Suprapubic skin (tissue), 4 donors: ENCODE data around the gene OR2T6. TPM values are rescaled to one million over a fixed set of nuclear protein-coding genes. Genes with fewer than 3 reads are reported as not detected.
"Not testable (repeated sequence)": the region's sequence is repeated elsewhere in the genome, so short reads cannot be mapped to it uniquely, and the experiment has no call there.

ENCODE experiments used
- DNase-seq, 2 donors: peaks; one replicate each; pipeline ENCODE4 v3.0.0-alpha.2; 2019; ENCODE audit warnings: low spot score in 2 of 2
- H3K27ac ChIP-seq: fragments of 200-600 bp; sonication (generic); one replicate; pipeline ENCODE4 v1.5.1; 2019
- H3K27me3 ChIP-seq: fragments of 200-600 bp; sonication (generic); one replicate; pipeline ENCODE4 v1.5.1; 2019
- H3K36me3 ChIP-seq: fragments of 200-600 bp; sonication (generic); one replicate; pipeline ENCODE4 v1.5.1; 2019
- H3K4me1 ChIP-seq: fragments of 200-600 bp; sonication (generic); one replicate; pipeline ENCODE4 v1.5.1; 2019
- H3K4me3 ChIP-seq: fragments of 200-600 bp; sonication (generic); one replicate; pipeline ENCODE4 v1.5.1; 2019; ENCODE audit warnings: mild to moderate bottlenecking
- H3K9me3 ChIP-seq: fragments of 200-600 bp; sonication (generic); one replicate; pipeline ENCODE4 v1.5.1; 2019
- EP300 ChIP-seq: sonication (generic); formaldehyde crosslinking; IDR thresholded peaks from one replicate; pipeline ENCODE4 v1.6.1; 2017; ENCODE audit warnings: antibody characterized with exemption
- POLR2A ChIP-seq, 2 donors: fragments of 450-650 bp; IDR thresholded peaks; one replicate each; pipeline ENCODE4 v1.6.1; 2017; ENCODE audit warnings: antibody characterized with exemption in 2 of 2, mild to moderate bottlenecking in 2 of 2, moderate library complexity in 2 of 2
- POLR2AphosphoS5 ChIP-seq, 3 donors: sonication (generic); formaldehyde crosslinking; IDR thresholded peaks; one replicate each; pipeline ENCODE4 v1.6.1; 2017; ENCODE audit warnings: antibody characterized with exemption in 3 of 3
- WGBS: methylation state at CpG from one replicate; pipeline ENCODE4 v1.1.5; 2018; 5-methylcytosine and 5-hydroxymethylcytosine counted together
- total RNA-seq, 4 donors: library from RNA; depleted of rRNA; stranded (reverse); fragments of >200 nt; gene quantifications; one replicate each; pipeline ENCODE4 v1.1.0, GENCODE V29; 2016
- TF ChIP-seq, protein P1 (sequence below), 2 donors: fragments of 200-600 bp in 1 of 2; fragments of 450-650 bp in 1 of 2; sonication (generic) in 1 of 2; IDR thresholded peaks; one replicate each; pipeline ENCODE4 v1.5.1; 2016 to 2019; ENCODE audit warnings: antibody characterized with exemption in 2 of 2, mild to moderate bottlenecking in 1 of 2, moderate library complexity in 1 of 2

The OR2T6 gene
- total RNA-seq, 4 donors from 2014 or later, result not detected

DNA sequence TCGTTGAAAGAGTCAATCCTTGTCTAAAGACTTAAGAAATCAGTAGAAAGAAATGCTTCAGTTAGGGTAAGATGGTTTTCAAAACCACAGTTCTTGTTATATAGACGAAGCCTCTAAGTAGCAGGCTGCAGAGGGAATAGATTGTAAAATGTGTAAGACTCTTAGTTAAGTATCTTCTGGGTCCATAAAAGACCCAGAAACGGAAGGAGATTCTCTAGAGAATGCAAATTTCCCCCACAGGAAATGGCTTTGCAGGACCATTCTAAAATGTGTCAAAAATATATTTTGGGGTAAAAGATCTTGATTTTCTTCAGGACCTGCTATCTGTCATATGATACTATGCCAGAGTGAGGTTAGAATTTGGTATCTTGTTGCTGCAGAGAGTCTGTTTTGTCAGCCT, 40.7 kb downstream of the OR2T6 start:
- no peak for DNase-seq
- 52% methylated on average over 3 of the region's 3 CpGs for WGBS
- Histone ChIP-seq H3K4me3 (no peak overlapping the region), H3K4me1 (no peaks in the 10 kb centered on the region), H3K9me3 (peaks cover 4% of the 10 kb centered on the region), H3K36me3 (no peaks in the 10 kb centered on the region), H3K27ac (no peak overlapping the region), H3K27me3 (no peaks in the 10 kb centered on the region)
- TF ChIP-seq POLR2AphosphoS5 (IDR thresholded peaks at IDR 0.05) (no peak), POLR2A (IDR thresholded peaks at IDR 0.05) (no peak), EP300 (no peak)
- TF ChIP-seq, protein P1, sequence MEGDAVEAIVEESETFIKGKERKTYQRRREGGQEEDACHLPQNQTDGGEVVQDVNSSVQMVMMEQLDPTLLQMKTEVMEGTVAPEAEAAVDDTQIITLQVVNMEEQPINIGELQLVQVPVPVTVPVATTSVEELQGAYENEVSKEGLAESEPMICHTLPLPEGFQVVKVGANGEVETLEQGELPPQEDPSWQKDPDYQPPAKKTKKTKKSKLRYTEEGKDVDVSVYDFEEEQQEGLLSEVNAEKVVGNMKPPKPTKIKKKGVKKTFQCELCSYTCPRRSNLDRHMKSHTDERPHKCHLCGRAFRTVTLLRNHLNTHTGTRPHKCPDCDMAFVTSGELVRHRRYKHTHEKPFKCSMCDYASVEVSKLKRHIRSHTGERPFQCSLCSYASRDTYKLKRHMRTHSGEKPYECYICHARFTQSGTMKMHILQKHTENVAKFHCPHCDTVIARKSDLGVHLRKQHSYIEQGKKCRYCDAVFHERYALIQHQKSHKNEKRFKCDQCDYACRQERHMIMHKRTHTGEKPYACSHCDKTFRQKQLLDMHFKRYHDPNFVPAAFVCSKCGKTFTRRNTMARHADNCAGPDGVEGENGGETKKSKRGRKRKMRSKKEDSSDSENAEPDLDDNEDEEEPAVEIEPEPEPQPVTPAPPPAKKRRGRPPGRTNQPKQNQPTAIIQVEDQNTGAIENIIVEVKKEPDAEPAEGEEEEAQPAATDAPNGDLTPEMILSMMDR (IDR thresholded peaks at IDR 0.05), result no peak

DNA sequence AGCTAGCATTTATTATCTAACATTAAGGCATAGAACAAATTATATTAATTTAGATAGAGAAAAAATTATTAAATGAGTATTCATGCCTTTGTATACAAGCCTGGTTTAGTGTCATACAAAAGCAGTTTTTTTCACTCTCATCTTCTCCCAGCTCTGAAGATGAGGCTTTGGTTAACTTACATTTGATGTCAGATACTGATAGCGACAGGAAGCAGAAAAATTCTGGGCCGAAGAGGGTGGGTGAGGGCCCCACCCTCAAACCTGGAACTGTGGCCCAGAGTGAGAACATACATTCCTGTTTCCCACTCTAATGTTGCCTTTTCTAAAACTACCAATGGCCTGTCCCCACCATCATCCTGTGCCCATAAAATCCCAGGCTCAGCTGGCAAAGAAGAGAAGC, 42.3 kb downstream of the OR2T6 start:
- DNase-seq, result no peak
- no peak overlapping the region for H3K4me3 ChIP-seq
- 85% methylated on average over 2 of the region's 2 CpGs for WGBS
- H3K27ac ChIP-seq, result no peak overlapping the region
- H3K9me3 ChIP-seq, result peaks cover 4% of the 10 kb centered on the region
- H3K27me3 ChIP-seq, result no peaks in the 10 kb centered on the region
- H3K36me3 ChIP-seq, result no peaks in the 10 kb centered on the region
- no peak for TF ChIP-seq POLR2AphosphoS5 (IDR thresholded peaks at IDR 0.05)
- no peak for TF ChIP-seq EP300
- no peak for TF ChIP-seq POLR2A (IDR thresholded peaks at IDR 0.05)
- TF ChIP-seq, protein P1 (IDR thresholded peaks at IDR 0.05), result no peak
- H3K4me1 ChIP-seq, result no peaks in the 10 kb centered on the region

DNA sequence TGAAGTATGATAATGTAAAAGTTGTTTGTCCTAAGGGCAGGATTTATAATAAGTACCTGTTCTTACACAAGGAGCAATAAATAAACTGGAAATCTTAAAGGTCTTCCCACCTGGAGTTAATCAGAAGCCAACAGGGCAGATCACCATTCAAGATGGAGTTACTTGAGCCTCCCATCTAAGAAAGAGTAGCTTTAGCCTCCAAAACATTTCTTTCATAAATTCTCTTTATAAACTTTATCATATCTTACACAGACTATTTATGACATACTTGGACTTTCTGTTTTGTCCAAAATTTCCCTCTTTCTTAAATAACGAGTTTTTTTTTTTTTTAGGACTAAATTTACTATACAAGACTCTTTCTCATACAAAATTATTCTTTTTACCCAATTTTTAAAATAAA, 45.8 kb downstream of the OR2T6 start:
- 12% methylated on average over 1 of the region's 1 CpG for WGBS
- no peaks in the 10 kb centered on the region for H3K36me3 ChIP-seq
- no peak overlapping the region for H3K27ac ChIP-seq
- TF ChIP-seq POLR2A (IDR thresholded peaks at IDR 0.05), result no peak
- TF ChIP-seq EP300, result no peak
- TF ChIP-seq POLR2AphosphoS5 (IDR thresholded peaks at IDR 0.05), result no peak
- TF ChIP-seq, protein P1 (IDR thresholded peaks at IDR 0.05), result no peak
- no peaks in the 10 kb centered on the region for H3K27me3 ChIP-seq
- no peak overlapping the region for H3K4me3 ChIP-seq
- no peaks in the 10 kb centered on the region for H3K4me1 ChIP-seq
- H3K9me3 ChIP-seq, result peaks cover 4% of the 10 kb centered on the region
- DNase-seq, result no peak

DNA sequence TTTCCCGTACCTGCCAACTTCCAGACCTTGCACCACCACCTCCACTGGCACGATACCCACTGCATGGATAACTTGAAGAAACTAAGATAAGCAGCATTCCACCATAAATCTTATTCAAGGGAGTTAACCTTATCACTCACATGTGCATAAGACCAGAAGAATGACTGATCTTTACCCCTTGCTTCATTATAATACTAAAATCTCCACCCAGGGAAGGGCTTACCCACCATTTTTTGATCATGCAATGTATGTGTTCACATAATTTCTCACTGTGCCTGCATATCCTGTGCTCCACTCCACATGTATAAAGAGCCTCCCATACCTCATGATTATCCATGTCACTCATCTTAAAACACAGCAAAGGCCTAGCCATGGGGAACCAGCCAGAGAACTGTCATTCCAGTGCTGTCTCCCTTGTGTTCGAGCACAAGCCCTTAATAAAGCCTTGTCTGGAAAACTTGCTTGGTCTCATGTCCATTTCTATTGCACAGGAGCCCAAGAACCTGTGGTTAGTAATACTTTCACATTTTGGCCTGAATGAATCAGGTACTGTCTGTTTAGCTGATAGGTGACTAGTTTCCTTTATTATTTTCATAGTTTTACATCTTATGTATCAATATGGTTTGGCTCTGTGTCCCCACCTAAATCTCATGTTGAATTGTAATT, 52.1 kb downstream of the OR2T6 start:
- not testable (repeated sequence) for DNase-seq, H3K36me3 ChIP-seq, H3K4me3 ChIP-seq, H3K4me1 ChIP-seq, H3K27me3 ChIP-seq, H3K27ac ChIP-seq, H3K9me3 ChIP-seq
- 63% methylated on average over 3 of the region's 3 CpGs for WGBS

DNA sequence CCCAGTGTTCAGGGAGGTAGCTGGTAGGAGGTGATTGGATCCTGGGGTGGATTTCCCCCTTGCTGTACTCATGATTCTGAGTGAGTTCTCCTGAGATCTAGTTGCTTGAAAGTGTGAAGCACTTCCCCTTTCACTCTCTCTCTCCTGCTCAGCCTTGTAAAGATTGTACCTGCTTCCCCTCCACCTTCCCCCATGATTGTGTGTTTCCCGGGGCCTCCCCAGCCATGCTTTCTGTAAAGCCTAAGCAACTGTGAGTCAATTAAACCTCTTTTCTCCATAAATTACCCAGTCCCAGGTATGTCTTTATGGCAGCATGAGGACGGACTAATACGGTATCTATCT, 52.6 kb downstream of the OR2T6 start:
- not testable (repeated sequence) for H3K36me3 ChIP-seq, H3K27ac ChIP-seq, H3K9me3 ChIP-seq, H3K4me1 ChIP-seq, DNase-seq, H3K27me3 ChIP-seq, H3K4me3 ChIP-seq
- WGBS, result 86% methylated on average over 3 of the region's 3 CpGs

DNA sequence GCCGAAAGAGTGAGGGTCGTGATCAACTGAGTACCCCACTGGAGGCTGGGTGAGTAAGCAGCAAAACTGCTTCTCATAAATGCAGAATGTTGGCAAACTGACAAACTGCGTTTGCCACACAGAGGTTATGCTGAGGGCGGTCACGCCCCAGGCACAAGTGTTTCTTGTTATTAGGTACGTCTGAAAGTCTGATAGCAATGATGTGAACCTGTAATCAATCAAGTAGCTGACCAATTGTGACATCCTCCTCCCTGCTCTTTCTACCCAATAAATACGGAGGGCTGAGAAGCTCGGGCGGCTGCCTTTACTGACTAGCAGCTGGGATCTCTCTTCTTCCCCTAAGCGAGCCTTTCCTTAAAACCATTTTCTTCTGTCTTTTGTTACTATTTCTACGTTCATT, 56.1 kb downstream of the OR2T6 start:
- DNase-seq, H3K9me3 ChIP-seq, H3K27ac ChIP-seq, H3K27me3 ChIP-seq, H3K36me3 ChIP-seq, H3K4me1 ChIP-seq, H3K4me3 ChIP-seq: not testable (repeated sequence)
- 66% methylated on average over 11 of the region's 11 CpGs for WGBS

DNA sequence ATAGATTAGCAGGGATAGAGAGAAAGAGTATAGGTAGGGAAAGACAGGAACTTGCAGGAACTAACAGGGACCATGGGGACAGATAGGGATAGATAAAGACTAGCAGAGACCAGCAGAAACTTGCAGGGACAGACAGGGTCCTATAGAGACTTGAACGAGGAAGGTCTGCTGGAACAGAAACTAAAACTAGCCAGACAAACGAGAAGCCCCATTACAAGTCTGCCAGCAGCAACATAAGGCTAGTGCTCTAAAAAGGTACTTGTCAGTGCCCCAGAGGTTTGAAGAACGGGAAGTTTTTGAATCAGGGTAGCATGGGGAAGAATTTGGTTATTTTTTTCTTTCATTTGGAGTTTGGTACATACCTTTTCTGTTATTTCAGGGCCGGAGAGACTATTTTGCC, 56.7 kb downstream of the OR2T6 start:
- 79% methylated on average over 4 of the region's 4 CpGs for WGBS
- H3K27ac ChIP-seq, H3K36me3 ChIP-seq: not testable (repeated sequence)

DNA sequence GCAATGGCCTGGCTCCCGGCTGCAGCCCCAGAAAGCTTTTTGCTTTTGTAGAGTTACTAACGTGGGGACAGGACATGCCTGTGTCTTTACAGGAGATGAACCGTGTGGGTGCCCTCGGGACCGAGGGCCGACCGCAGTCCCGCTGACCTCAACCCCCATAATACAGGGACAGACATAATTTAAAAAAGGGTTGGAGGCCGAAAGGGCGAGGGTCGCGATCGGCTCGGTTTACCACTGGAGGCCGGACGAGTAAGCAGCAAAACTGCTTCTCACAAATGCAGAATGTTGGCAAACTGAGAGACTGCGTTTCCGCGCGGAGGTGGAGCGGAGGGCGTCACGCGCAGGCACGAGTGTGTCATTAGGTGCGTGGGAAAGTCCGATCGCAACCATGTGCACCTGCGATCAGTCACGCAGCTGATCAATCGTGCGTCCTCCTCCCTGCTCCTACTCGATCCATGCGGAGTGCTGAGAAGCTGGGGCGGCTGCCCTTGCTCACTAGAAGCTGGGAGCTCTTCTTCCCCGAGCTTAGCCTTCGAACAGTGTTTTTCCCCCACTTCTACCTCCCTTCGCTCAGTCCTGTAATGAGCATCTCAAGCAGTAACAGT, 58.4 kb downstream of the OR2T6 start:
- 90% methylated on average over 35 of the region's 38 CpGs for WGBS

More for the DNA sequence above, 56.7 kb downstream of the OR2T6 start:
- not testable (repeated sequence) for DNase-seq, H3K4me3 ChIP-seq, H3K27me3 ChIP-seq, H3K4me1 ChIP-seq, H3K9me3 ChIP-seq

DNA sequence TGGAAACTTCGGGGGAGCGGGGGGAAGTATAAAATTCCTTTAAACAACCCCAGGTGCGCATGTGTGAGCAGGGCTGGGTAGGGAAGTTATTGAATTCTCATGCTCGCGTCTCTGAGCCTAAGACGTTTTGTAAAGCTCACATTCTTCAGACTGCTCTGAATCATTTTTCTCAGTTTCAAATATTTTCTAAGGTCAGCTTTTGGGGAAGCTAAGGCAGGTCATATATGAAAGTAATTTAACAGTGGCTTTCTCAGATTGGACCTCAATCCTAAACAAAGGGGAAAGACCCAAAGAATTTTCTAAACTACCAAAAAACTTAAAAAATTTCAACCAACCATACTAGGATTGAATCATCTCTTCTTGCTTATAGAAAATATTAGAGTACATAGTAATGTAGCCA, 59.4 kb downstream of the OR2T6 start:
- WGBS, result 73% methylated on average over 6 of the region's 6 CpGs
- not testable (repeated sequence) for H3K4me1 ChIP-seq, H3K4me3 ChIP-seq, H3K9me3 ChIP-seq, H3K27ac ChIP-seq, H3K27me3 ChIP-seq, H3K36me3 ChIP-seq, DNase-seq

More for the DNA sequence above, 58.4 kb downstream of the OR2T6 start:
- not testable (repeated sequence) for H3K4me1 ChIP-seq, H3K27me3 ChIP-seq, DNase-seq, H3K36me3 ChIP-seq, H3K27ac ChIP-seq, H3K9me3 ChIP-seq, H3K4me3 ChIP-seq

DNA sequence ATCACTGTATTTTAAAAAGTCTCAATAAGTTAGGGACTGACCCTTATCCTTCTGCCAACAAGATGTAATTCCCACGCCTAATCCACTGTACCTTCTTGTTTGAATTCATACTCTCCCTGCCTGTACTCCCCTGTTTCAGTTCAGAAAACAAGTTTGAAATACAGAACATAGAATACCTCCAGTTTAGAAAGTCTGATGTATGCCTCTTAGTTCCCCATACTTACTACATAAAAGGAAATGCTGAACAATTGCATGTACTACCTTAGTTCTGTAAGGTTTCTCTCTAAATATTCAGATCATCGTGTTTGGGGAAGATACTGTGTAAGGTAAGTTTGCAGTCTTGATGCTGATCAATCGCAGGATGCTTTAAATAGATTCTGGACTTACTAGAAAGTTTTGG, 60.8 kb downstream of the OR2T6 start:
- H3K36me3 ChIP-seq, H3K27ac ChIP-seq, H3K4me1 ChIP-seq, H3K27me3 ChIP-seq, H3K9me3 ChIP-seq, DNase-seq, H3K4me3 ChIP-seq: not testable (repeated sequence)
- WGBS, result 68% methylated on average over 3 of the region's 3 CpGs

DNA sequence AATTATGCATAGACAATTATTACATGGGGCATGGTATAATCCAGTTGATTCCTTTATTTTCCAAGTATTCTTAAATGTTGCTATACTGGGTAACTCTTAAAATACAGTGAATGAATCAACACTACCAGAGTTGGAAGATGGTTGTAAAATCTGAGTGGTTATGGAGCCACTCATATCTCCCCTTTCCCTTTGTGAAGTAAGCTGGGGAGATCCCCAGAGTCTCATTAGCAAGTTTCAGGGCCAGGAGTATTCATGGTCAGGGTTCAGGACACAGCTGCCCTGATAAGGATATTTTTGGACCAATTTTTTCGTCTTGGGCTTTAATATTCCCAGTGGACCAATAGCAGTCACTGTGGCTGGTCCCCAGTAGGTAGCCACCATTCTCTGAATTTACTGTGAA, 63.1 kb downstream of the OR2T6 start:
- H3K4me1 ChIP-seq, H3K9me3 ChIP-seq, H3K4me3 ChIP-seq, H3K27ac ChIP-seq, H3K27me3 ChIP-seq, DNase-seq, H3K36me3 ChIP-seq: not testable (repeated sequence)
- 38% methylated on average over 1 of the region's 1 CpG for WGBS
